PC-9 (cell line): ENCODE data around the gene PRKCI.

Source experiments
- CTCF ChIP-seq: fragments of 200-600 bp; sonication (generic); conservative IDR thresholded peaks from 2 replicates; pipeline ENCODE4 v1.6.1; 2017; ENCODE audit warnings: mixed run types, antibody characterized with exemption, mild to moderate bottlenecking, moderate library complexity
- EZH2 ChIP-seq: fragments of 200-600 bp; sonication (generic); IDR thresholded peaks from 2 replicates; pipeline ENCODE4 v1.8.0; 2017; ENCODE audit warnings: antibody characterized with exemption, low read depth

GRCh38 chr3:170200987-170201386, 21.2 kb upstream of the PRKCI start:
- no peak for TF ChIP-seq CTCF
- no peak for TF ChIP-seq EZH2
